H1 (cell line): ENCODE results near the gene HOXB13. TPM values are rescaled to one million over a fixed set of nuclear protein-coding genes. Genes with fewer than 3 reads are reported as not detected.

Experiments
- polyA plus RNA-seq, 7 experiments: library from polyadenylated mRNA; depleted of rRNA in 3 of 7; stranded (reverse) in 5 of 7; unstranded in 2 of 7; fragments of >200 nt in 5 of 7; fragments of 200-250 nt in 2 of 7; gene quantifications; 1 replicate in 5 of 7; 2 replicates in 1 of 7; 4 replicates in 1 of 7; pipeline versions ENCODE4 v1.2.1 to v1.2.3, GENCODE V29; 2011 to 2013; ENCODE audit warnings: missing spikeins in 2 of 7, mixed read lengths in 2 of 7
- total RNA-seq: library from RNA; stranded (reverse); fragmentation: NEBNext Ultra II Directional; extraction: Animal tissue kit (Norgen Biotek cat#: 25700); gene quantifications from 2 replicates; pipeline ENCODE4 v1.2.1, GENCODE V29; 2021
- TF ChIP-seq, protein P1 (sequence below): IDR thresholded peaks from 2 replicates; pipeline ENCODE4 v1.6.1; 2011; ENCODE audit warnings: low read depth, mild to moderate bottlenecking, low read length; ENCODE audit not compliant: insufficient read depth

Gene HOXB13
- total and polyA plus RNA-seq, 2 of the 8 experiments (the other 6 are each of a cell fraction or from before 2014, with no cell fraction given) = not detected

DNA sequence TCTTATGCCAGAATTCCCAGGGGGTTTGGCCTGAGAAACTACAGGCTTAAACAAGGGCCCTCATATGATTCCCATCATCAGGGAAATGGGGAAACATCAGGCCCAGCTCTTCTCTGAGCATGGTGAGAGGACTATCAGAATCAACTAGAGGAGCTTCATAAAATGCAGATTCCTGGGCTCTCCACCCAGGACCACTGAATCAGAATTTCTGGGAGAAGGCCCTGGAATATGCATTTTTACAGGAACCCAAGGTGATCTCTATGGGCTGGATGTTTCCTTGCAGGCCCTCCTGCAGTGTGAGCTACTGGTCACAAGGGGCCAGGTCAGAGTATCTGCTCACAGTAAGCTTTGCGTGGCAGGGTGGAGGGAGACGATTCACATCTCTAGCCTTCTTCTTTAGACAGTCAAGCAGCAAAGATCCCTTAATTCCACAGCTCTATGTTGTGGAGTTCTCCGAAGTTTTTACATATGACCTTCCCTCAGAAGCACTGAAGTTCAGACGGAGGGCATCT, 38.8 kb upstream of the HOXB13 start (continued):
- TF ChIP-seq, protein P1, sequence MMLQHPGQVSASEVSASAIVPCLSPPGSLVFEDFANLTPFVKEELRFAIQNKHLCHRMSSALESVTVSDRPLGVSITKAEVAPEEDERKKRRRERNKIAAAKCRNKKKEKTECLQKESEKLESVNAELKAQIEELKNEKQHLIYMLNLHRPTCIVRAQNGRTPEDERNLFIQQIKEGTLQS = 0 out of 2 replicates have a peak, but pooled peaks have one; percentile 28
